Activated naive CD8-positive, alpha-beta T cell treated with anti-CD3 and anti-CD28 coated beads, Interleukin-2, amount 50 U/mL, for 24 hours (primary cell): ENCODE data around the gene RBBP5.
A peak's percentile ranks its signal among the peaks of the same experiment; 100 is the strongest.
"Not testable (repeated sequence)": the region's sequence is repeated elsewhere in the genome, so short reads cannot be mapped to it uniquely, and the experiment has no call there.

Experiments
- ATAC-seq: fragments of 150-1000 bp; cut with Tn5 transposase; one replicate; pipeline ENCODE4 v1.10.0; 2021
- DNase-seq: peaks from one replicate; pipeline ENCODE4 v3.0.0; 2021
- H3K27ac Mint-ChIP-seq: one replicate; pipeline ENCODE4 v1.8.0; 2021; ENCODE audit warnings: mild to moderate bottlenecking, mixed read lengths
- H3K27me3 Mint-ChIP-seq: one replicate; pipeline ENCODE4 v1.8.0; 2021; ENCODE audit warnings: mixed read lengths
- H3K36me3 Mint-ChIP-seq: one replicate; pipeline ENCODE4 v1.8.0; 2021; ENCODE audit warnings: low read depth, mixed read lengths
- H3K4me1 Mint-ChIP-seq: one replicate; pipeline ENCODE4 v1.8.0; 2021; ENCODE audit warnings: mixed read lengths
- H3K4me3 Mint-ChIP-seq: one replicate; pipeline ENCODE4 v1.8.0; 2021; ENCODE audit warnings: mild to moderate bottlenecking, moderate library complexity, mixed read lengths
- H3K9me3 Mint-ChIP-seq: one replicate; pipeline ENCODE4 v1.8.0; 2021; ENCODE audit warnings: mixed read lengths

The RBBP5 gene, protein sequence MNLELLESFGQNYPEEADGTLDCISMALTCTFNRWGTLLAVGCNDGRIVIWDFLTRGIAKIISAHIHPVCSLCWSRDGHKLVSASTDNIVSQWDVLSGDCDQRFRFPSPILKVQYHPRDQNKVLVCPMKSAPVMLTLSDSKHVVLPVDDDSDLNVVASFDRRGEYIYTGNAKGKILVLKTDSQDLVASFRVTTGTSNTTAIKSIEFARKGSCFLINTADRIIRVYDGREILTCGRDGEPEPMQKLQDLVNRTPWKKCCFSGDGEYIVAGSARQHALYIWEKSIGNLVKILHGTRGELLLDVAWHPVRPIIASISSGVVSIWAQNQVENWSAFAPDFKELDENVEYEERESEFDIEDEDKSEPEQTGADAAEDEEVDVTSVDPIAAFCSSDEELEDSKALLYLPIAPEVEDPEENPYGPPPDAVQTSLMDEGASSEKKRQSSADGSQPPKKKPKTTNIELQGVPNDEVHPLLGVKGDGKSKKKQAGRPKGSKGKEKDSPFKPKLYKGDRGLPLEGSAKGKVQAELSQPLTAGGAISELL

DNA sequence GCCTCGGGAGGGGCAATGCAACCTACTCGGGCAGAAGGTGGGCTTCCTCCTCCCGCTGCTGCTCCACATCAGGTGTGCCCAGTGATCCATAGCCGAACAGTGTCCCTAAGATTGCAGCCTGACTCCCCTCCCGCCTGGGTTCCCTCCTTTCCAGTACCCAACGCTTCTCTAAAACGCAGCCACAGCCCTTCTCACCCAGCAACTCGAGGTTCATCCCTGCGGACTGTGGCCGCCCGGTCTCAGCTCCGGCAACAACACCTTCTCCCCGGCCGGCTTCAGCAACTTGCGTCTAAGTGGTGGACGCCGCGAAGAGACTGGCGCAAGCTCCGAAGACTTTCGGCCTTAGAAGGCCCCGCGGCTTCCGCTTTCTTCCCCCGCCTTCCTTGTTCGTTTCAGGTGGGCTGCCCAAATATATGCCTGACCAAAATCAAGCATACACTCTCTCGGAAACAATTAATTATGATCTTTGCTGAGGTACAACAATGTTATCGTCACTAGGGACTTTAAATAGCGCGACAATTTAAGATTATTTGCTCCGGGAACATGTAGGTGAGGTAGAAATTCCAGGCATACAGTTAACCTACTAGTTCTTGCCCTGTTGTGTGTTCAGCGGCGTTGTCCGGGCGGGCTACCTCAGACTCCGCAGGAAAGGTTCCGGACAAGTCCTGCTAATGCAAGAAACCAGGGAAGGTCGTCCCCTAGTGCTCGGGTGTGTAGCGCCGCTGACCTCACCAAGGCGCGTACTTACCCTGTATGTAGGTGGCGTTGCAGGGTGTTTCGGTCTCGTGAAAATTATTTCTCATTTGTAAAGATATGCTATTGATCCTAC lies at the start of gene RBBP5:
Gene RBBP5, minus strand, starts transcription at position 319 of the 829 bp plus-strand sequence. Its CDS starts 105 bp downstream, at position 214.
- Mint-ChIP-seq H3K4me1 (peaks cover 43% of the 10 kb centered on the region), H3K9me3 (no peaks in the 10 kb centered on the region), H3K27ac (peak within 1 kb of the TSS; percentile 99), H3K36me3 (peaks cover 14% of the 10 kb centered on the region), H3K4me3 (peak within 1 kb of the TSS; percentile 99), H3K27me3 (no peaks in the 10 kb centered on the region)
- peak; percentile 99 for ATAC-seq
- DNase-seq: peak; percentile 96

DNA sequence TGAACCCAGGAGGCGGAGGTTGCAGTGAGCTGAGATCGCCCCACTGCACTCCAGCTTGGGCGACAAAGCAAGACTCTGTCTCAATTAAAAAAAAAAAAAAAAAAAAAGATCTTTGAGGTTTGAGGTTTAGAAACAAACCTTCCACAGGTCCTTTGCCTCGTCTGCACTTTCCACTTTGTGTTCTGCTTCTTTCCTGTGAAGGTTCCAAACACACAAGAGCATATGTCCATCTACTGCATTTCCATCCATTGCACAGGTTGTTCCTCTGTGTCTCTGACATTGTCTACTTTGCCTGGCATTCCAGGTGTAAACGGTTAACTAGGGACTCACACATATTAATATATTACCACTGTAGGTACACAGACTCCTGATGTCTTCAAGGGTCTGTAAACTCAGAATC lies 49.6 kb upstream of the RBBP5 start:
- peak overlapping the region; percentile 10 for H3K4me3 Mint-ChIP-seq
- DNase-seq (no peak), ATAC-seq (peak; percentile 45)
- peaks cover 33% of the 10 kb centered on the region for H3K4me1 Mint-ChIP-seq
- H3K27me3 Mint-ChIP-seq: no peaks in the 10 kb centered on the region
- H3K9me3 Mint-ChIP-seq: no peaks in the 10 kb centered on the region
- peak overlapping the region; percentile 81 for H3K27ac Mint-ChIP-seq
- peaks cover 48% of the 10 kb centered on the region for H3K36me3 Mint-ChIP-seq

DNA sequence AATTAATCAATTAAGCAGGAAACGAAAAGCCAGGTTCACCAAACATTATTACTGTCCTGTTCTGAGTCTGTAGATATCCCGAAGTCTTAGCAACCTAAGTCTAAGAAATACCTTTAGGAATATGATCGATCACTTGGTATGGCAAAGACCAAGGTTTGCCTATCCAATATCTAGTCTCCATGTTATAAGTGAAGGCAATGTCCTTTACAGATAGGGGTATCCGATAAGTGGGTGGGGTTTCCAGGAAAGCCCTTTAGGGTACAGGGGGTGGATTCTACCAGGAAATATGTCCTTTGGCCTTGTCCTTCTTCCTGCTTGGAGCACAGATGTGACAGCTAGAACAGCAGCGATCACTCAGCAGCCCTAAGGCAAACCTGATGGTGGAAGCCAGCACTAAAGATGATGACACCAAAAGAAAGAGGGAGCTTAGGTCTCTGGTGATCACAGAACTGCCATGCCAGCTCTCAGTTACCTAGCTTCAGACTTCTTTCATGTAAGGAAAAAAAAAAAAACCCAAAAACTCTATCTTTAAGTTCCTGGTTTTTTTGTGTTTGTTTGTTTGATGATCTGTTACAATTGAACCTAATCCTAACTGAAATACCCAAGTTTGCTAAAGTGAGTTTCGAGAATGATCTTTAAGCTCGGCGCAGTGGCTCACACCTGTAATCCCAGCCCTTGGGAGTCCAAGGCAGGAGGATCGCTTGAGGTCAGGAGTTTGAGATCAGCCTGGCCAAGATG lies 48.9 kb upstream of the RBBP5 start:
- H3K27ac Mint-ChIP-seq: peak overlapping the region; percentile 81
- peaks cover 32% of the 10 kb centered on the region for H3K4me1 Mint-ChIP-seq
- DNase-seq (no peak), ATAC-seq (no peak)
- H3K4me3 Mint-ChIP-seq: no peak overlapping the region
- peaks cover 49% of the 10 kb centered on the region for H3K36me3 Mint-ChIP-seq
- no peaks in the 10 kb centered on the region for H3K9me3 Mint-ChIP-seq
- H3K27me3 Mint-ChIP-seq: no peaks in the 10 kb centered on the region

DNA sequence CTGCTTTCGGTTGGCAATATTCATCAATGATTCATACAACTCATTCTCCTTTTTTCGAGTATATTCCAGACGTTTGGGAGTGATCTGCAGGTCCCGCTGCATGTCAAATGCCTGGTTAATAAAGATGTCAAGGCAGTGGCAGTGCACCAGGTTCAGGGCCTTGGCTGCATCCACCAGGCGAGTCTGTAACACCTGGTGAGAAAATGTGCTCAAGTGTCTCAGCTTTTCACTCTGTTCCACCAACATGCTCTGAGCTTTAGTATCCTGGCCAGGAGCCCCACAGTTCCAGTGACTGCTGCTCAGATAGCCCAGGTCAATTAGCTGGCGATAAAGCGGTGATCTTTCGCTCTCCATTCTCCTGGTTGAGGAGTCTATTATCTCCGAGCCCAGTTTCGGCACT lies 47.5 kb upstream of the RBBP5 start:
- DNase-seq: no peak
- Mint-ChIP-seq H3K27ac (no peak overlapping the region), H3K4me3 (no peak overlapping the region), H3K36me3 (peaks cover 52% of the 10 kb centered on the region), H3K9me3 (no peaks in the 10 kb centered on the region), H3K27me3 (no peaks in the 10 kb centered on the region), H3K4me1 (peaks cover 32% of the 10 kb centered on the region)
- ATAC-seq: no peak

DNA sequence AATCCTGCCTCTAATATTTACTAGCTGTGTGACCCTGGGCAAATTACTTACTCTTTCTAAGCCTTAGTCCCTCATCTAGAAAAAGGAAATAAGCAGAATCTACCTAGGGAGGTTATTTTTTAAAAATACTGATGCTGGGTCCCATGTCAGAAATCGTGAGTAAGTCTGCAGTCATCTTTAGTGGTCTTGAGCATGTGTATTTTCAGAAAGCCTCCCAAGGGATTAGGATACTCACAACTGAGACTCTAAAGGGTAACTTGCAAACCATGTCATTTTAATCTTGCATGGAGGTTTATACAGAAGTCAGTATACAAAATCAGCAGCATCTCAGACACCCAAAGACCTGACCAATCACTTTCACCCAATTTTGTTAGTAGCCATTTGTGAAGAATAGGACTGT lies 46.5 kb upstream of the RBBP5 start:
- peaks cover 28% of the 10 kb centered on the region for H3K4me1 Mint-ChIP-seq
- no peak overlapping the region for H3K4me3 Mint-ChIP-seq
- H3K36me3 Mint-ChIP-seq: peaks cover 61% of the 10 kb centered on the region
- ATAC-seq: no peak
- no peaks in the 10 kb centered on the region for H3K9me3 Mint-ChIP-seq
- H3K27me3 Mint-ChIP-seq: no peaks in the 10 kb centered on the region
- no peak overlapping the region for H3K27ac Mint-ChIP-seq
- DNase-seq: no peak

DNA sequence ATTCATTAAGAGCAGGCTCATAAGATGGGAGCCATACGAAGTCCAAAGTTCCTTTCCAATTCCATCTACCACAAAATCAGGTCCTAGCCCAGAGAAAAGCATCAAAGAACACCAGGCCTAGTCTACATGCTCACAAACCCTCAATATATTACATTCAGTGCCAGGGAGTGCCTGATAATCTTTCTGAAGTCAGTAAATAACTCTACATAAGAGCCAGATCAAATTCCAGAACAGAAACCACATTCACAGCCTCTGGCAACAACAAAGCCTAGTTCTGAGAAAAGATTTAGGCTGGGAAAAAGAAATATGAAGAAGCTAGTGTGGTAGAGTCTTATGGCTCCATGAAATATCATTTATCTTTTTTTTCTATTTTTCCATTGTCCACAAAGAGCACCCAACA lies 40.5 kb upstream of the RBBP5 start:
- DNase-seq (no peak), ATAC-seq (no peak)
- no peaks in the 10 kb centered on the region for H3K27me3 Mint-ChIP-seq
- no peak overlapping the region for H3K4me3 Mint-ChIP-seq
- no peak overlapping the region for H3K27ac Mint-ChIP-seq
- peaks cover 80% of the 10 kb centered on the region for H3K36me3 Mint-ChIP-seq
- H3K4me1 Mint-ChIP-seq: no peaks in the 10 kb centered on the region
- H3K9me3 Mint-ChIP-seq: peaks cover under 1% of the 10 kb centered on the region

DNA sequence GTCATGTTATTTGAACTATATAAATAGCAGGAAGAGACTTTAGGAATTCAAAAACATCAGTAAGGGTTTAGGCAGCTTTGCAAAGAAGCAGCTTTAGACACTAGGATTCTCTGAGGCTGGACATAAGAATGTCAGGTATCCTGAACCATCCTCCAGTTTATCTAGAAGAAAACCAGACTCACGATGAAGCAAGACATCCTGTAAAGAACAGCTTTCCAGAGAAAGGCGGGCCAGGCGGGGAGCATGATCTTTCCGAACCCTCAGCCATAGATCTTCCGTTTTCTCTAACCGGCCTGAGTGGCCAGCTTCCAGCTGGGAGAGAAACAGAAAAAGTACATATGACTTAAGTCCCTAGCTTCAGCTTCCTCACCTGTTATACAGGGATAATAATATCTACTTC lies 39.3 kb upstream of the RBBP5 start:
- Mint-ChIP-seq H3K27ac (no peak overlapping the region), H3K36me3 (peaks cover 85% of the 10 kb centered on the region)

DNA sequence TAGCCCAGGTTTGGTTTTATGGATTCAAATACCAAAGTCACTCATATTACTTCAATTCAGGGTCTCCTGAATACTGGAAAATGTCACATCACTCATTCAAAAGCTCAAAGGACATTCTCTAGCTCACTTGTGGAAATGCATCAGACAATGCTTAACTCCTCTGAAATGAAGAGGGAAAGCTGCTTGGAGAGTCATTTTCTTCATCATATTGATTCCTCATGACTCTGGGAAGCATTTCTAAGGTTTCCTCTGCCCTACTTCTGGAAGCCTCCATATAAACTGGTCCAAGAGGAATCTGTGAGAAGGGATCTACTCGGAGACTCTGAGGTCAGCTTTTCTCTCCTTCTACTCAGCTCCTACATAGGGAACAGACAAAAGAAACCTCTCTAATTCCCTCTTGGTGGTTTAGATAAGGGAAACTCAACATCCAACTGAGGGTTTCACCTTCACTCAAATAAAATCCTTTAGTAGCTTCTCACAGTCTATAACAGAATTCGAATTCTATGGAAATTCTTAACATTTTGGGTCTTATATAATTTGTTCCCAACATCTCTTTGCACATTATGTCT lies 36.4 kb upstream of the RBBP5 start:
- no peak for ATAC-seq
- Mint-ChIP-seq H3K36me3 (peaks cover 92% of the 10 kb centered on the region), H3K27ac (no peak overlapping the region)

More for the DNA sequence above, 39.3 kb upstream of the RBBP5 start:
- H3K4me3 Mint-ChIP-seq: no peak overlapping the region
- no peak for DNase-seq
- no peaks in the 10 kb centered on the region for H3K4me1 Mint-ChIP-seq
- H3K9me3 Mint-ChIP-seq: peaks cover 13% of the 10 kb centered on the region
- no peak for ATAC-seq
- H3K27me3 Mint-ChIP-seq: no peaks in the 10 kb centered on the region

DNA sequence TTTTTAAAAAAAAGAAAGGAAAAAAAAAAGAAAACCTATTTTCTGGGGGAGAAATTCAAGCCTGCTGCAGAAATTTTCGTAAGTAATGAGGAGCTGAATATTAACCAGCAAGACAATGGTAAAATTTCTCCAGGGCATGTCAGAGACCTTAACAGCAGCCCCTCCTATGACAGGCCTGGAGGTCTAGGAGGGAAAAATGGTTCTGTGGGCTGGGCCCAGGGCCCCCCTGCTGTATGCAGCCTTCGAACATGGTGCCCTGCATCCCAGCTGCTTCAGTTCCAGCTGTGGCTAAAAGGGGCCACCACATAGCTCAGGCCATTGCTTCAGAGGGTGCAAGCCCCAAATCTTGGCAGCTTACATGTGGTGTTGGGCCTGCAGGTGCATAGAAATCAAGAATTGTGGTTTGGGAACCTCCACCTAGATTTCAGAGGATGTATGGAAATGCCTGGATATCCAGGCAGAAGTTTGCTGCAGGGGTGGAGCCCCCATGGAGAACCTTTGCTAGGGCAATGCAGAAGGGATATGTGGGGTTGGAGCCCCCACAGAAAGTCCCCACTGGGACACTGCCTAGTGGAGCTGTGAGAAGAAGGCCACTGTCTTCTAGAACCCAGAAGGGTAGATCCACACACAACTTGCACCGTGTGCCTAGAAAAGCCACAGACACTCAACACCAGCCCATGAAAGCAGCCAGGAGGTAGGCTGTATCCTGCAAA lies 34.0 kb upstream of the RBBP5 start:
- H3K4me1 Mint-ChIP-seq: not testable (repeated sequence)

More for the DNA sequence above, 36.4 kb upstream of the RBBP5 start:
- peaks cover 15% of the 10 kb centered on the region for H3K9me3 Mint-ChIP-seq
- H3K27me3 Mint-ChIP-seq: no peaks in the 10 kb centered on the region
- no peak for DNase-seq
- no peak overlapping the region for H3K4me3 Mint-ChIP-seq
- no peaks in the 10 kb centered on the region for H3K4me1 Mint-ChIP-seq

DNA sequence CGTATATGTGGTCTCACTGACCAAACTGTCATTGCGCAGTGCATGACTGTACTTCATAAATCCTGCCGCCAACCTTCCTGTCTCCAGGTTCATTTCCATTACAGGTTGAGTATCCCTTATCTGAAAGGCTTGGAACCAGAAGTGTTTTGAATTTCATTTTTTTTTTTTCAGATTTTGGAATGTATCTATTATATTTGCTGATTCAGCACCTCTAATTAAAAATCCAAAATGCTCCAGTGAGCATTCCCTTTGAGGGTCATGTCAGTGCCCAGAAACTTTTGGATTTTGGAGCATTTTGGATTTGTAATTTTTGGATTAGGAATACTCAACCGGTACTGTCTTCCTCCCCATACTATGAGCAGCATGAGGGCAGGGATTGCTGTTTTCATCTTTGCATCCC lies 30.7 kb upstream of the RBBP5 start:
- Mint-ChIP-seq H3K27me3 (no peaks in the 10 kb centered on the region), H3K4me1 (no peaks in the 10 kb centered on the region), H3K27ac (no peak overlapping the region), H3K4me3 (no peak overlapping the region), H3K36me3 (peaks cover 64% of the 10 kb centered on the region), H3K9me3 (peaks cover 15% of the 10 kb centered on the region)
- ATAC-seq: no peak
- DNase-seq: no peak

More for the DNA sequence above, 34.0 kb upstream of the RBBP5 start:
- peaks cover 78% of the 10 kb centered on the region for H3K36me3 Mint-ChIP-seq
- peaks cover 15% of the 10 kb centered on the region for H3K9me3 Mint-ChIP-seq
- not testable (repeated sequence) for H3K27ac Mint-ChIP-seq, H3K27me3 Mint-ChIP-seq, ATAC-seq, DNase-seq, H3K4me3 Mint-ChIP-seq

DNA sequence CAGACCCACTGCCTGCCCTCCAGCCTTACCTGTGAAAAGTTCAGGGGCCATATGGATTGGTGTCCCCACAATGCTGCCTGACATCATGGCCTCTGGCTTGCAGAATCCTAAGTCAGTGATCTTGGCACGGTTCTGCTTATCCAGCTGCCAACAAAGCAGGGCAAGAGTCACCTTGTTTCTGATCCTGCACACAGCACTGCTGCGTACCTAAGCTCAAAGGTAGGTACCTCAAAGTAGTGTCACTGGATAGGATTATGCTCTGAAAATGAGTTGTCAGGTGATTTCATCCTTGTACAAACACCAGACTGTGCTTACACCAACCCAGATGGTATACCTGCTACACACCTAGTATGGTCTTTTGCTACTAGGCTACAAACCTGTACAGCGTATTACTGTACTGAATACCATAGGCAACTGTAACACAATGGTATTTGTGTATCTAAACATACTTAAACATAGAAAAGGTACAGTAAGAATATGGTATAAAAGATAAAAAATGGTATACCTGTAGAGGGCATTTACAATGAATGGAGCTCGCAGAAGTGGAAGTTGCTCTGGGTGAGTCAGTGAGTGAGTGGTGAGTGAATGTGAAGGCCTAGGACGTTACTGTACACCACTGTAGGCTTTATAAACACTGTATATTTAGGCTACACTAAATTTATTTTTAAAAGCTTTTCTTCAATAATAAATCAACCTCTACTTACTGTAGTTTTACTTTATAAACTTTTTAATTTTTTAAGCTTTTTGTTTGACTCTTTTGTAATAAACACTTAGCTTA lies 29.1 kb upstream of the RBBP5 start:
- no peaks in the 10 kb centered on the region for H3K9me3 Mint-ChIP-seq
- H3K27me3 Mint-ChIP-seq: no peaks in the 10 kb centered on the region
- DNase-seq (no peak), ATAC-seq (no peak)
- H3K4me3 Mint-ChIP-seq: no peak overlapping the region
- no peaks in the 10 kb centered on the region for H3K4me1 Mint-ChIP-seq
- H3K36me3 Mint-ChIP-seq: peaks cover 55% of the 10 kb centered on the region
- H3K27ac Mint-ChIP-seq: no peak overlapping the region

DNA sequence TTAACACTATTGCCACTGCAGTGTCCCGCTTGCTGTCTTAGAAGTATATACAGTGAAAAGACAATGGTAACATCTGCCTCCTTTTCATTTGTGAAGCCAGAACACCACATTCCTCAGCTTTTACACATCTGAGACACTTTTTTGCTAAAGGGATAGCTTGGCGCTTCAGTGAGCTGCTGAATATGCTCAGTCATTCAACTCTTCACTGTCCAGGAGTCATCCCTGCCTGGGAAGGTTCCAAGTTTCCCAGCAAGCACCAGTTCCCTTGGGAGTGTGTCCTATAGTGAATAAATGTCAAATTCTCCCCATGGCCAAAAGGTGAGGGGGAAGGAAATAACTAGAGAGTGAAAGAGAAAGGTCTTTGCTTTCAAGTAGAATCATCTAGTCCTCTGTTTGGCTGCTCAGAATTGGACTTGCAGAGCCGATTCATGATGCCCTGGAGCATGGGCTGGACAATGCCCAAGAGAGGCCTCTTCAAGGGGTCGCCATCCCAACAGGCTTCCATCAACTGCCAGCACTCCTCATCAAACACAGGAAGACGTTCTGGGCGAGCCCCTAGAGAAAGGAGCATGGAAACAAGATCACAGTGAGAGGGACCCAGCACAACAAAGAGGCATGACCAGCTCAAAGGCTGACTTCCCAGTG lies 25.5 kb upstream of the RBBP5 start:
- H3K9me3 Mint-ChIP-seq: no peaks in the 10 kb centered on the region
- no peaks in the 10 kb centered on the region for H3K27me3 Mint-ChIP-seq
- no peak overlapping the region for H3K27ac Mint-ChIP-seq
- peaks cover 29% of the 10 kb centered on the region for H3K36me3 Mint-ChIP-seq
- no peak for DNase-seq
- H3K4me3 Mint-ChIP-seq: no peak overlapping the region
- ATAC-seq: no peak
- no peaks in the 10 kb centered on the region for H3K4me1 Mint-ChIP-seq
